Upper lobe of left lung (tissue), 4 donors: ENCODE results near the gene WASF1.

Source experiments
- EP300 ChIP-seq, 4 donors: sonication (generic); formaldehyde crosslinking; IDR thresholded peaks; one replicate each; pipeline ENCODE4 v1.5.1; 2017; ENCODE audit warnings: antibody characterized with exemption in 4 of 4, control low read depth in 2 of 4
- POLR2A ChIP-seq, 4 donors: fragments of 450-650 bp; IDR thresholded peaks; one replicate each; pipeline ENCODE4 v1.5.1; 2016 to 2017; ENCODE audit warnings: antibody characterized with exemption in 4 of 4, mild to moderate bottlenecking in 2 of 4
- POLR2AphosphoS5 ChIP-seq, 2 donors: sonication (generic); formaldehyde crosslinking; IDR thresholded peaks; one replicate each; pipeline ENCODE4 v1.5.1; 2017; ENCODE audit warnings: antibody characterized with exemption in 2 of 2
- TF ChIP-seq, protein P1 (sequence below), 6 experiments: fragments of 450-650 bp in 4 of 6; fragments of 200-600 bp in 2 of 6; sonication (generic) in 2 of 6; IDR thresholded peaks; one replicate each; pipeline ENCODE4 v1.5.1; 2016 to 2019; ENCODE audit warnings: antibody characterized with exemption in 6 of 6

DNA sequence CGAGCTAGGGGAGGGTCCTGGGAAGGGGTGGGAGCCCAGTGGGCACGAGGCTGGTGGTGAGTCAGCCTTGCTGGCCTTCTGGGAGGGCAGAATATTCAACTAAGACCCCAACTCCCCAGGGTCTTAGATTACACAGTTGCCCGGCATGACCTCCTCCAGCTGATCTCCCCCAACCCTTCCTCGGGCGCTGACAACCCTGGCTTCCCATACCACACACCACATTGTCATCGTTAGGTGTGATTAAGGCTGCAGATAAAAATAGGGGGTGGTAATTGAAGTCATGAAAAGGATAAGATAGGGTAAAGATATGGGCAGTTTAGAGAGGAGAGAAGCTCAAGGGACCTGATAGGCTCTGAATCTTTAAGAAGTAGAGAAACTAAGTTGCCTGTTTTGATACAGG, 11.3 kb upstream of the WASF1 start:
- TF ChIP-seq, protein P1, sequence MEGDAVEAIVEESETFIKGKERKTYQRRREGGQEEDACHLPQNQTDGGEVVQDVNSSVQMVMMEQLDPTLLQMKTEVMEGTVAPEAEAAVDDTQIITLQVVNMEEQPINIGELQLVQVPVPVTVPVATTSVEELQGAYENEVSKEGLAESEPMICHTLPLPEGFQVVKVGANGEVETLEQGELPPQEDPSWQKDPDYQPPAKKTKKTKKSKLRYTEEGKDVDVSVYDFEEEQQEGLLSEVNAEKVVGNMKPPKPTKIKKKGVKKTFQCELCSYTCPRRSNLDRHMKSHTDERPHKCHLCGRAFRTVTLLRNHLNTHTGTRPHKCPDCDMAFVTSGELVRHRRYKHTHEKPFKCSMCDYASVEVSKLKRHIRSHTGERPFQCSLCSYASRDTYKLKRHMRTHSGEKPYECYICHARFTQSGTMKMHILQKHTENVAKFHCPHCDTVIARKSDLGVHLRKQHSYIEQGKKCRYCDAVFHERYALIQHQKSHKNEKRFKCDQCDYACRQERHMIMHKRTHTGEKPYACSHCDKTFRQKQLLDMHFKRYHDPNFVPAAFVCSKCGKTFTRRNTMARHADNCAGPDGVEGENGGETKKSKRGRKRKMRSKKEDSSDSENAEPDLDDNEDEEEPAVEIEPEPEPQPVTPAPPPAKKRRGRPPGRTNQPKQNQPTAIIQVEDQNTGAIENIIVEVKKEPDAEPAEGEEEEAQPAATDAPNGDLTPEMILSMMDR (IDR thresholded peaks at IDR 0.05) = no peak
- TF ChIP-seq POLR2A (IDR thresholded peaks at IDR 0.05) = no peak
- no peak for TF ChIP-seq EP300 (IDR thresholded peaks at IDR 0.05)
- no peak for TF ChIP-seq POLR2AphosphoS5 (IDR thresholded peaks at IDR 0.05)
